GM18505 (cell line): ENCODE results near the gene KCNK15.

Source experiments
- ATAC-seq: cut with Tn5 transposase; IDR thresholded peaks from one replicate; pipeline ENCODE4 v1.9.1; 2021; ENCODE audit not compliant: unreplicated experiment
- POLR2A ChIP-seq: IDR thresholded peaks from 4 replicates; pipeline ENCODE4 v1.6.1; 2011; ENCODE audit warnings: borderline replicate concordance; ENCODE audit not compliant: insufficient read depth, insufficient read length; ENCODE audit errors: extremely low read depth

KCNK15 gene

DNA sequence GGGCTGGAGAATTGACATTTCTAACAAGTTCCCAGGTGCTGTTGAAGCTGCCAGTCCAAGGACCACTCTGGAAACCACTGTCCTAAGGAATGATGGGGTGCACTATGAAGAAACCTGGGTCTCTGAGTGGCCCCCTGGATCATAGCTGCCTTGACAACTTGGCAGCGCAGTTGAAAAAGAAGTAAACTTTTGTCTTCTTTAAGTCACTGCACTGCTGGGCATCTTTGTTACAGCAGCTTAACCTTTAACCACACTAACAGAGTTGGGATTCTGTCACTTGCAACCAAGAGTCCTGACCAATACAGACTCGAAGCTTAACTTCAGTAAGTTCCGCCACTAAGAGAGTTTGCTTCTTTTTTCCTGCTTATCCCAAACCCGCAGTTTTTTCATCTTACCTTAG, 8.5 kb upstream of the KCNK15 start:
- no peak for ATAC-seq
- TF ChIP-seq POLR2A = no peak

DNA sequence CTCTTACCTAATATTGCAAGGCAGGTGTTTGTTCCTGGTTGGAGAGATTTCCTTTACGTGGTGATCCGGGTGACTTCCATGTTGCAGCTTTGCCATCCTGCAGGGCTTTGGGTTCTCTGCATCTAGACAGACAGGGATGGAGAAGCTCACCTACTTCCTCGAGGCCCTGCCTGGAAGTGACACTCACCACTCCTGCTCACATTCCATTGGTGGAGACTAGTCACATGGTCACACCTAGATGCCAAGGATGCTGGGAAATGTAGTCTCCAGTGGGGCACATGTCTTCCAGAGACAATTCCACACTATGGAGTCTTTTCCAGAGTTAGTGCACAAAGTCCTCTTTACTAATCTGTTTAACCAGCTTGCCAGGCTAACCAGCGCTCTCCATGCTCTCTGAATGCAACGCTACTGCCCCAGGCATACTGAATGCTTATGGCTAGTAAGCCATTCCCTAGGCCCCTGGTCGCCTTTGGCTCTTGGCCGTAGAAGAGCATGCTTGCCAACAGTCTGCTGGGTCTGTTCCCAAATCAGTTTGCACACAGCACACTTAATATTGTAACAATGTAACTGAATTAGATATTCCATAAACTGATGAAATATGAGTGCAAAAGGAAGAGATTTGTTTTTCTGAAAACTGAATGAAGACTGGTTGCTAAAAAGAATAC, 6.7 kb upstream of the KCNK15 start:
- TF ChIP-seq POLR2A = no peak
- no peak for ATAC-seq

DNA sequence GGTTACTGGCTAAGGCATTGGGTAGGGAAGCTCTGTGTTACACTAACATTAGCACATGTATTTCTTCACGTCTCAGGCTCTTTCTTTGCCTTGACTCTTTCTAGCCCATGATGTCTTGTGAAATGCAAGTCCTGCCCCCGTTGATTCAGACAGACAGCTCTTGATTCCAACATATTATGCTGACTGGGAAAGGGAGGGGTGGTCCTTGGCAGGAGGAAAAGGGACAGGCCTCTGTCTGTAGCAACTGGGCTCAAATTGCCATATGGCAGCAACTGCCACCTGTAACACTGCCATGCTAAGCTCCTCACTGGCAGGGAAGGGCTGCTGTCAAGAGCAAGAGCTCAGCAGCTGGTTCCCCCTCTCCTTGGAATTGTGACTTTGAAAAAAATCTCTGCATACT, 5.7 kb upstream of the KCNK15 start:
- ATAC-seq = no peak
- no peak for TF ChIP-seq POLR2A

DNA sequence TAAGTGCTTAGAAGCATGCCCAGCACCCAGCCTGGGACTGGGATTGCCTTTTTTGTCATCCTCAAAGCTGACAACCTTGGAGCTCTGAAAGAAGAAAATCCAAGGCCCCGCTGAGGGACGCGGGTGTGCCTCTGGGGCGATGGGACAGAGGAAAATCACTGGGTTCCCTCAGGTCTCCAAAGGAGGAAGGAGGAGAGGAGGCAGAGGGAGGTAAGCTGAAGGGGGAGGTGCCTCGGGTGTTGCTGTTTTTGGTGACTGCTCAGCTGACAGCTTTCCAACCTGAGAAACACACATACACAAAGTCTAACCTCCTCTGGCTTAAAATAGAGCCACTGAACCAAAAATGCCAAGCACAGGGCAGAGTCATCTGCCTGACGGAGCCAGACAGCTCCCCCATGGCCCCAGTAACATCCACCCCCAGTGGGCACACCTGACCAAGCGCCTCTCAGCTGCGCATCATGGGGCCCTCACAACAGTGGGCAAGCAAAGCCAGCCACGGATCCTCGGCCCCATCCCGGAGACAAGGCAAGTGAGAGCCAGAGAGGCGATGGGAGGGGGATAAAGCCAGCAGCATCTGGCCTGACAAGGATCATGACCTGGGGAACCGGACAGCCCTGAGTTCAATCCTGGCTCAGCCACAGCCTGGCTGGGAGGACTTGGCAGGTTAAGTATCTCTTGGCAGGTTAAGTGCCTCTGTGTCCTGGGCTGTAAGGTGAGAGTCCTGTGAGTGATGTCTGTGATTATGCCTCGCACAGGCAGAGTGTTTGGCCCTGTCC, 3.2 kb upstream of the KCNK15 start:
- no peak for TF ChIP-seq POLR2A
- no peak for ATAC-seq

DNA sequence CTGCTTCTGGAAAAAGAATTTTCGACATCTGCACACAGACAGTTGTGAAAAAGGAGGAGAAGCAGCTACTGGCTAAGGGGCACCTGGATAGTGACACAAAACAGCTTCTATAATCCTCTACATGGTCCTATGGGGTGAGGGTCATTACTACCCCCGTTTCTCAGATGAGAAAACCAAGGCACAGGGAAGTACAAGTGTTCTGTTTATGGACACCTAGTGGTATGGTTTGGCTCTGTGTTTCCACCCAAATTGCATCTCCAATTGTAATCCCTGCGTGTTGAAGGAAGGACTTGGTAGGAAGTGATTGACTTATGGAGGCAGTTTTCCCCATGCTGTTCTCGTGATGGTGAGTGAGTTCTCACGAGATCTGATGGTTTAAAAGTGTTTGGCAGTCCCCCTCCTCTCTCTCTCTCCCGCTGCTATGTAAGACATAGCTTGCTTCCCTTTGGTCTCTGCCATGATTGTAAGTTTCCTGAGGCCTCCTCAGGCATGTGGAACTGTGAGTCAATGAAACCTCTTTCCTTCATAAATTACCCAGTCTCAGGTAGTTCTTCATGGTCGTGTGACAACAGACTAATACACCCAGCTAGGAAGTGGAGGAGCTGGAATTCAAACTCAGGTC, 2.5 kb upstream of the KCNK15 start:
- no peak for TF ChIP-seq POLR2A
- ATAC-seq = no peak

DNA sequence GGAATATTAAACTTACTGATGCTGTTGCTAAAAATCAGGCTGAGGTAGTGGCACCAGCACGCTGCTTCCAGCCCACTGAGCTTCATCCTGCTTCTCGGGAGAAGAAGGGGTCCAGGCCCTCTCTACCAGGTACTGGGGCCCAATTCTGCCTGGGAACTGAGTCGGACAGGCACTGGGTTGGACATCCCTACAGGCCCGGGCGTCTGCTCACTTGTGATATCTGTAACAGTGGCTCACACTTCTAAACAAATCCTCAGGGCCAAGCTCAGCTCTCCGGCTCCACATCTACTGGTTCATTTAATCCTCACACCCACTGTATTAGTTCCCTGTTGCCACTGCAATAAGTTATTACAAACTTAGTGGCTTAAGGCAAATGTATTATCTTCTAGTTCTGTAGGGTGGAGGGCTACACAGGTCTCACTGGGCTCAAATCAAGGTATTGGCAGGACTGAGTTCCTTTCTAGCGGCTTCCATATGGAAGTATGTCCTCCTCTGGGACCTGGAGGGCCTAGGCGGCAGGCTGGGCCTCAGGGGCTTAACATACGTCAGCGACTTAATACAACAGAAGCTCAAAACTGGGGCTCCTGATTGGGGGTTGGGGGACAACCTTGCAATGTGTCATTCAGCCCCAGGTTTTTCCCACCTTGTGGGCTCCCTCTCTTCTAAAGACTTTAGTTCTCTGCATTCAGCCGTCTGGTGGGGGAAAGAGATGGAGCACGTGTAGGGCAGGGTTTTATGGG, 1.6 kb upstream of the KCNK15 start:
- no peak for TF ChIP-seq POLR2A
- ATAC-seq = no peak

DNA sequence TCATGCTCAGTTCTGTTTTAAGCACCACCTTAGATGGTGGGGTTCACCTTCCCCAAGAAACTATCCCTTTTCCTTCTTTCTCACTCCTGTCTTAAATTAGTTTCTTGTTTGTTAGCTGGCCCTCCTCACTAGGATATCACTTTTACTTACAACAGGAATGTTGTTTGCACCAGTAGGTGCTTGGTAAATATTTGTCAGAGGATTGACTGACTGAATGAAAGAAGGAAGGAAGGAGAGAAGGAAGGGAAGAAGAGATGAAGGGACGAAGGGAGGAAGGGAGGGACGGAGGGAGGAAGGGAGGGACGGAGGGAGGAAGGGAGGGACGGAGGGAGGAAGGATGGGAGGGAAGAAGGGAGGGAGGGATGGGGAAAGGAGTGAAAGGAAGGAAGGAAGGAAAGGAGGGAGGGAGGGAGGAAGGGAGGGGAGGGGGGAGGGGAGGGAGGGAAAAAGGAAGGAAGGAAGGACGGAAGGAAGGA, 505 bp upstream of the KCNK15 start:
- no peak for ATAC-seq
- no peak for TF ChIP-seq POLR2A

DNA sequence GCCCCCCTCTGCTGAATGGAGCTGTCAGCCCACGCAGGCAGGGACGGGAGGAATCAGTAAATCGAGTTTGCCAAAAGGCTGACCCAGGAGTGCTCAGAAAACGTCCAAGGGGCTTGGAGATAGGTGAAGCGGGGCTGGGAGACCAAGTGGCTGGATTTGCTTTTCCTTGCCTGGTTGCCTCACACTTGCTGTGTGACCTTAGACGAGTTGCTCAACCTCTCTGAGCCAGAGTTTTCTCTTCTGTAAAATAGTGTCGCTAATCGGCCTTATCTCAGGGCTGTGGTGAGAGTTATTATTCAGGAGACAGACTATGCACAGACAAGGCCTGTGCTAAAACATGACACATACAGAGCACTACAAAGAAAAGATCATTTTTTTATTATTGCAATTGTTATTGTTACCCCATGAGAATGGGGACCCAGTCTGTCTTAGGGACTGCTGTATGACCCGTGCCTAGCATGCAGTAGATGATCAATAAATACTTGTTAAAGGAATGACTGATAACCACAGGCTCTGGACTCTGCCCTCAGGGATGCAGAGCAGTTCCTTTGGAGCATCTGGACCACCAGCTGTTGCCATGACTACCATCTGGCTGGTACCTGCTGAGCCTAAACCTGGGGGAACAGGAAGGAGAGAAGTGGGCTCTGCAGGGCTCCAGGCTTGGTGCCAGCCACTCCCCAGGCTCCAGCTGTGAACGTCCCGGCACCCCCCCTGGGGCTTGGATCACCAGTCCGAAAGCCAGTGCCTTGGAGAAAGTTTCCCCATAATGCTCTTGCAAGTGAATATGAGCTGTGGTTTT, 901 bp downstream of the KCNK15 start:
- ATAC-seq = no peak
- TF ChIP-seq POLR2A = no peak

DNA sequence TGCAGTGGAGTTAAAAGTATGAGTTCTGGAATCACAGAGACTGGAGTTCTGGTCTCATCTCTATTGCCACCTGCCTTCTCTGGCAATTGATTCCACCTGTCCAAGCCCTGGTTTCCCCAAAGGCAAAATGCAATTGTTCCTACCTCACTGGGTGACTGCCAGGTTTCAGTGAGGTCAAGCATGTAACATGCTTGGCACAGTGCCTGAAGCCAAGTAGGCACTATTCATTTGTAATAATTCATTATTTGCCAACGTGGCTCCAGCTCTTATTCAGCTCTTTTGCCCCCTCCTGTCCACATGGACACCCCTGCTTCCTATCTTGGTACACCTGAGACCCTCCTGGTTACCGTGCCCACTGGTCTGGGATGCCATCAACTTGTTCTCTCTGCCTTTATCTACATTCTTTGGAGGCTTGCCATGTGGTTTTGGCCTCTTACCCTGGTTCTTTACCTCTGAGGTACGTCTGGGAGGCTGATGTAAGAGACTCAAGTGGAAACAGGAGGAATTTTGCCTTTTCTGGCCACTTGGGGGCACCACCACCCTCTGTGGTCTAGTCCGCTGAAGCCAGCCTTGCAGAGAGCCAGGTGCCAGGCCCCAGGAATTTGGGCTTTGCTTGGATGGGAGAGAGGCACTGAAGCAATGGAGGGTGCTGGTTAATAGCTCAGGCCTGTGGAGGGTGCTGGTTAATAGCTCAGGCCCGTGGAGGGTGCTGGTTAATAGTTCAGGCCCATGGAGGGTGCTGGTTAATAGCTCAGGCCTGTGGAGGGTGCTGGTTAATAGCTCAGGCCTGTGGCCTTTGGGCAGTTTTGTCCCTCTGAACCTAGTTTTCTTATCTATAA, 1.7 kb downstream of the KCNK15 start:
- no peak for ATAC-seq
- TF ChIP-seq POLR2A = no peak

DNA sequence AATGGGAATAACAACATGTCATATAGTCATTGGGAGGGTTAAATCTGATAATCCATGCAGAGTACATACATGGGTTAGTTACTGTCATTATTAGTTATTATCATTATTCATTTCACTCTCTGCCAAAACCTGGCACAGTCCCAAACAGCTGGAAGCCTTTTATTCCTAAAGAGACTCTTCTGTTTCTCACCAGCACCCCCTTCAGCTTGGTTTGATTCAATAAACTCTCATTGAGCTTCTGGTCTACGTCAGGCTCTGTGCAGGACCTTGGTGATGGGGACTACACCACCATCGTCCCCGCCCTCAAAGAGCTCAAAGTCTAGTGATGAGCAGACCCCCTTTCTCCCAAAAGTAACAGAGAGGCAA, 2.3 kb downstream of the KCNK15 start:
- ATAC-seq = no peak
- no peak for TF ChIP-seq POLR2A

DNA sequence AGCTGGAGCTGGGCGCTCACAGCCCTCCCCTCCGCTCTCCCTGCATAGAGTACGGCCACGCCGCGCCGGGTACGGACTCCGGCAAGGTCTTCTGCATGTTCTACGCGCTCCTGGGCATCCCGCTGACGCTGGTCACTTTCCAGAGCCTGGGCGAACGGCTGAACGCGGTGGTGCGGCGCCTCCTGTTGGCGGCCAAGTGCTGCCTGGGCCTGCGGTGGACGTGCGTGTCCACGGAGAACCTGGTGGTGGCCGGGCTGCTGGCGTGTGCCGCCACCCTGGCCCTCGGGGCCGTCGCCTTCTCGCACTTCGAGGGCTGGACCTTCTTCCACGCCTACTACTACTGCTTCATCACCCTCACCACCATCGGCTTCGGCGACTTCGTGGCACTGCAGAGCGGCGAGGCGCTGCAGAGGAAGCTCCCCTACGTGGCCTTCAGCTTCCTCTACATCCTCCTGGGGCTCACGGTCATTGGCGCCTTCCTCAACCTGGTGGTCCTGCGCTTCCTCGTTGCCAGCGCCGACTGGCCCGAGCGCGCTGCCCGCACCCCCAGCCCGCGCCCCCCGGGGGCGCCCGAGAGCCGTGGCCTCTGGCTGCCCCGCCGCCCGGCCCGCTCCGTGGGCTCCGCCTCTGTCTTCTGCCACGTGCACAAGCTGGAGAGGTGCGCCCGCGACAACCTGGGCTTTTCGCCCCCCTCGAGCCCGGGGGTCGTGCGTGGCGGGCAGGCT, 4.6 kb downstream of the KCNK15 start:
- no peak for ATAC-seq

DNA sequence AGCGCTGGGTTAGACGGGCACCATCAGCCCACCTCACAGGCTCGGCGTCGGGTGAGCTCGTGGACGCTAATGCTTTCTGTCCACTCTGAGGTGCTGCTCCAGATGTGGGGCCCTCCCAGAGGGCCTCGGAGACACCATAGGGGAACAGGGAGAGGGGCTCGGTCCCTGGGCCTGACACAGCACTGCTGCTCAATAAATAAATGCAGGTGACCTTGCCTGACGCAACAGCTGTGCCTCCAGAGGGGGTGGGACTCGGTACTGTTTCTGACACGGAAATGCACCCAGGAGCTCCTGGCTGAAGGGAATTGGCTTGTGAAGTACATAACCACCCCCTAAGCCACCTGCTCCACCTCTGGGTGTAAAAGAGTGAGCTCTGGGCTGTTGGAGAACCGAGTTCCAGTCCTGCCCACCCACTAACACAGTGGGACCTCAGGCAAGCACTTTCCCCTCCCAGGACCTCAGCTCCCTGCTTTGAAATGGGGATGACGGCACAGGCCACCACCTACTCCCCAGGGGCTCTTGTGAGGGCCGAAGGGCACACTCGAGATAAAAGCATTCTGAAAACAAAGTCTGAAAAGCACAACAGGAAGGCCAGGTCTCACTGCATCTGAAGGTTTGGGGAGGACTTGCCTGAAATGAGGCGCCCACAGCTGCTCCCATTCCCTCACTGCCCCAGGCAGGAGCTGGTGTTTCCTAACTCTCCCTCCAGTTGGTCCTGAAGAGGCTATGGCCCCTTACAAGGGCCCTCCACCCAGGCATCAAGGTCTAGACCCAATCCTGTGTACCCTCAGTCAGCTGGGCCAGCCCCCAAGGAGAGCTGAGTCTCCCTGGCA, 6.7 kb downstream of the KCNK15 start:
- no peak for TF ChIP-seq POLR2A
- ATAC-seq = no peak

More for the DNA sequence above, 4.6 kb downstream of the KCNK15 start:
- no peak for TF ChIP-seq POLR2A
